ENCODE results near the gene BIRC5.
A peak's percentile ranks its signal among the peaks of the same experiment; 100 is the strongest.

The BIRC5 gene

DNA sequence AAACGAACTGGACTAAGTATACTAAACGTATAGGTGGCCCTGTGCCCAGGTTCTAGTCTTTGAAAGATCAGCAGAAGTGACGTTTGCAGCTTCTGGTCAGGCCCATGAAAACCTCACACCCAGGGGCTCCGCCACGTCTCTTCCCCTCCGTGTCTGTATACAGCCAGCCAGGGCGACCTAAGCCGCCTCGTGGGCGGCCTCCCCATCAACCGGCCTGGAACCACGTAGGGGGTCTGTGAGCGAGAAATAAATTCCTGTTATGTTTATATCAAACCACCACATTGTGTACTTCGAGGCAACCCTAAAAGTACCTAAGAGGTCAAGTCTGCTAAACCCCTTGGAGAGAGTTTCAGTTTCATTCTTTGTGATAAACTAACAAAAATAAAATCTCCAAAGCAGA lies 34.0 kb upstream of the BIRC5 start:
- H3K27ac ChIP-seq: peak overlapping the region; percentile 96; the same call in 1 of the 2 replicates

DNA sequence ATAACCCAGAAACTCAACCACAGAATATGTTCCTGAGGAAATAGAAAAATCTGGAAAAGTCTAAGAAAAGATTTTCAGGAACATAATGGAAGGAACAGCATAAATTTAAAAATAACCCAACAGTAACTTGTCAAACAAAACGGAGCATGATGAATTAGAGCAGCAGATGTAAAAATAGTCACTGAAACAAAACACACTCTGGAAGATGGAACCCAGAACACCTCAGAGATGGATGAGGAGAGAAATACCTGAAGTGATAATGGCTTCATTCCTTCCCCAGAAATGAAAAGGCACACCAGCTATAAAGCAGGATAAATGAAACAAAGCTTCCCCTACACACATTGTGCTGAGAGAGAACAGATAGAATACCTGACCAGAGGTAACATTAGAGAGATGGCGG lies 33.5 kb upstream of the BIRC5 start:
- H3K27ac ChIP-seq: peak overlapping the region; percentile 96; the same call in 1 of the 2 replicates

More for the DNA sequence above, 34.0 kb upstream of the BIRC5 start:
- TF ChIP-seq, protein P1, sequence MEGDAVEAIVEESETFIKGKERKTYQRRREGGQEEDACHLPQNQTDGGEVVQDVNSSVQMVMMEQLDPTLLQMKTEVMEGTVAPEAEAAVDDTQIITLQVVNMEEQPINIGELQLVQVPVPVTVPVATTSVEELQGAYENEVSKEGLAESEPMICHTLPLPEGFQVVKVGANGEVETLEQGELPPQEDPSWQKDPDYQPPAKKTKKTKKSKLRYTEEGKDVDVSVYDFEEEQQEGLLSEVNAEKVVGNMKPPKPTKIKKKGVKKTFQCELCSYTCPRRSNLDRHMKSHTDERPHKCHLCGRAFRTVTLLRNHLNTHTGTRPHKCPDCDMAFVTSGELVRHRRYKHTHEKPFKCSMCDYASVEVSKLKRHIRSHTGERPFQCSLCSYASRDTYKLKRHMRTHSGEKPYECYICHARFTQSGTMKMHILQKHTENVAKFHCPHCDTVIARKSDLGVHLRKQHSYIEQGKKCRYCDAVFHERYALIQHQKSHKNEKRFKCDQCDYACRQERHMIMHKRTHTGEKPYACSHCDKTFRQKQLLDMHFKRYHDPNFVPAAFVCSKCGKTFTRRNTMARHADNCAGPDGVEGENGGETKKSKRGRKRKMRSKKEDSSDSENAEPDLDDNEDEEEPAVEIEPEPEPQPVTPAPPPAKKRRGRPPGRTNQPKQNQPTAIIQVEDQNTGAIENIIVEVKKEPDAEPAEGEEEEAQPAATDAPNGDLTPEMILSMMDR (conservative IDR thresholded peaks at IDR 0.05): no peak

DNA sequence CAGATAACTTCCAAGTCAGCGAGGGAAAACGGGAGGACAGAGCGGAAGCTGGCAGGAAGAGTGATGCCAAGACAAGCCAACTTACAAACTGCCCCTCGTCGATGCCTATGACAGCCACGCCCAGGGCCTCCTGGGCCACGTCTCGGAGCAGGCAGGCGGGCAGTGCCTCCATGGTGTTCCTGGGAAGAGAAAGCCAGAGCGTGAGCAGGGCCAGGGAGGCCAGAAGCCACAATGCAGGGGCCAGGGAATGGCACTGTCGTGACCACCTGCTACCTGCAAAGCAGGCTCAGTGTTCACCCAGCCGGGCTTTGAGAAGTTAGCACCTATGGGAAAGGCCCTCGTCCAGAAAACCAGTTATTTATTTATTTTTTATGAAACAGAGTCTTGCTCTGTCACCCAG lies 31.5 kb upstream of the BIRC5 start:
- H3K27ac ChIP-seq: peak overlapping the region; percentile 96
- TF ChIP-seq, protein P1 (conservative IDR thresholded peaks at IDR 0.05): no peak

More for the DNA sequence above, 33.5 kb upstream of the BIRC5 start:
- TF ChIP-seq, protein P1 (conservative IDR thresholded peaks at IDR 0.05): no peak

DNA sequence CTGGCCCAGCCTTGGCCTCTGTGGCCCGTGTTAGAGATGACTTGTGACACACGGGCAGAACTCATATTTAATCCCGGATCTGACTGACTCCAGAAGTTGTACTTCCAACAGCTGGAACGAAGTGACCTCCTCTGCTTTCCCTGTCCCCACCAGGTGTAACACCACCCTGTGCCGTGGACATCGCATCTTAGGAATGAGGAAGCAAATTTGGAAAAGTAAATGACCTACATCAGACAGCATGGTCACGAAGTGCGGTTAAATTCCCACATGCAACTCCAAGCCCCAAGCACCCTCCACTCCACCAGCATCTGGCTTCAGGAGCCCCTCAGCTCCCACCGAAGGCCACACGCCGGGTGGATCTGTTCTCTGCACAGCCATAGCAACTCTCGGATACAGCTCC lies 30.1 kb upstream of the BIRC5 start:
- TF ChIP-seq, protein P1 (conservative IDR thresholded peaks at IDR 0.05): no peak
- peak overlapping the region; percentile 96 for H3K27ac ChIP-seq

DNA sequence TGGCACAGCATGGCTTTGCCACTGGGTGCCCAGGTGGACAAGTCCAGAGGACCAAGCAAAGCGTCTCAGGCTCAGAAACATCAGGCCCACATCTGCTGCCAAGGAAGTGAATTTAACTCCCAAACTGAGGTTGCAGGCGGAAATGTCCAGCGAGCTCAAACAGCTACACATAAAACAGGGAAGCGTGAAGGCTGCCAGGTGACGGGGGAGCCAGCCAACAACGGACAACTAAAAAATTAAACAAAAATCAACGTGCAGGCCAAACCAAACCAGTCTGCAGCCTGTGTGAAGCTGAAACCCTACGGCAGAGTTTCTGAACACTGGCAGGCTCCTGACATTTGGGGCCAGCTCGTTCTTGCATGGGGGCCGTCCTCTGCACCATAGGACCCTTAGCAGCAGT lies 29.7 kb upstream of the BIRC5 start:
- H3K27ac ChIP-seq: peak overlapping the region; percentile 96
- TF ChIP-seq, protein P1 (conservative IDR thresholded peaks at IDR 0.05): no peak

DNA sequence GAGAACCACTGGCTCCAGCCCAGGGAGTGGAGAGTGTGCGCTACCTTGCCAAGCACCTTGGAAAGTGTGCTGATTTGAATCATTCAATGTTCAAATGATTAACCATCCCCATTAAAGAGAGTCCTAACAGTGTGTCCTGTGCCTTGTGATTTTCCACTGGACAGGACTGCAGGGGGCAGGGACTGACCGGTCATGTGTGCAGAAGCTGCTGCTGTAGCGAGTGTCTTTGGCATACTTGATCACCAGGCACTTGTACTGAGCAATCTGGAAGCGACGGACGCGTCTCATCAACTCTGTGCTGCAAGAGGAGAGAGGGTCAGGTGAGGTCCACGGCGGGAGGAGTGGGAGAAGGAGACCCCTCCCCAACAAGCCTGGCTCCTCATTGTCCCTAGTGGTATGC lies 29.2 kb upstream of the BIRC5 start:
- H3K27ac ChIP-seq: peak overlapping the region; percentile 96
- TF ChIP-seq, protein P1 (conservative IDR thresholded peaks at IDR 0.05): no peak

DNA sequence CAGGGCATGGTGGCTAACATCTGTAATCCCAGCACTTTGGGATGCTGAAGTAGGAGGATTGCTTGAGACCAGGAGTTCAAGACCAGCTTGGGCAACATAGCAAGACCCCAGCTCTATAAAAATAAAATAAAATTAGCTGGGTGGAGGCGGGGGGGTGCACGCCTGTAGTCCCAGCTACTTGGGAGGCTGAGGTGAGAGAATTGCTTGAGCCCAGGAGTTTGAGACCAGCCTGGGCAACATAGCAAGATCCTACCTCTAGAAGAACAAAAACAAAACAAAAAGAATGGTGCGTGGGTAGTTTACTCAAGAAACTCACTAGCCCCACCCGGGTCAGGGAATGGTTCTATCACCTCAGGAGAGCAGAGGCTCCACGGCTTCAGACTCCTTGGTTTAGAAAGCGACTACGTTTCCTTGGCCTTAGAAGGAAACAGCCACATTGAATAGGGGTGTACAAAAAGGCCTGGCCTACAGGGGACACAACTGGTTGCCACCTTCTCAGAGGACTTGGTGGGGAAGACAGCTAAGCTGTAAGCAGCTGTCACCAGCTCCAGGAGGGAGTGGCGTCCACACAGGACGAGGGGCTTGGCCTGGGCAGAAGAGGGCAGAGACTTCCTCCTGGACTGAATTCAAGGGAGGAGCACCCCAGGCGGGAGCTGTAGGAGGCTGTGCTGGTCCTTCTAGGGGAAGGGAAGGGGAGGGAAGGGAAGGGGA lies 27.9 kb upstream of the BIRC5 start:
- TF ChIP-seq, protein P1 (conservative IDR thresholded peaks at IDR 0.05): no peak
- peak overlapping the region; percentile 96 for H3K27ac ChIP-seq

Measured in VCaP (cell line).